HG03571 (cell line): Measurements from ENCODE around the gene FAF1.

Source experiments
- ATAC-seq: cut with Tn5 transposase; IDR thresholded peaks from one replicate; pipeline ENCODE4 v1.9.1; 2021; ENCODE audit not compliant: unreplicated experiment

Gene FAF1

DNA sequence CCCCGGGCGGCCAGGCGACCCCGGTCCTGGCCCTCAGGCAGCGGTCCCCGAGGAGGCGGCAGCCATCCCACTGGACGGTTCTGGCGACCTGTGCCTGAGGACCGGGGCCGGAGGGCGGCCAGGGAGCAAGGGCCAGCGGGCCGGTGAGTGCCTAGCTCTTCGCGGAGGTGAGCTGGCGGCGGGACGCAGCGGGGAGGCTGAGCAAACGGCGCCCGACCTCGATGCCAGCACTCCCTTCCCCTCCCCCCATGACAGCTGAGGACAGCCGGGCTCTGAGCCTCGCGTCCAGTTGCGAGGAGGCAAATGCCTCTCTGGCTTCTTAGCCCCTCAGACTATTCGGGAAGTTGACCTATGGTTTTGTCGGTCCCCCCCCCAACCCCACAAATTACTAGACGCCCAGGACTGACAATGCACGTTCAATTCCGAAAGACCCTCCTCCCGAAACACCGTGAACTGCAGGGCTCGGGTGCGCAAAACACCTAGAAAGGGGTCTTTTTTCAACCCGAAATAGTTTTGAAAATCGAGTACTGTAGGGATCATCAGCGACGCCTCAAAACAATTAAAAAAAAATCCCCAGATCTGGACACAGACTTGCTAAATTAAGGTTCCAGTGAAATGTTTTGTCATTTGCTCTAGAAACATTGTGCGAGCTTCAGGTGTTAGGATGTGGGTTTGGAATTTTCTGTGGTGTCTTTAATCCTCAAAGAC is 18.2 kb upstream of the FAF1 start:
- peak; percentile 45 for ATAC-seq

GRCh38 chr1:50977575-50978143 is 17.6 kb upstream of the FAF1 start:
- ATAC-seq = peak; percentile 39

DNA sequence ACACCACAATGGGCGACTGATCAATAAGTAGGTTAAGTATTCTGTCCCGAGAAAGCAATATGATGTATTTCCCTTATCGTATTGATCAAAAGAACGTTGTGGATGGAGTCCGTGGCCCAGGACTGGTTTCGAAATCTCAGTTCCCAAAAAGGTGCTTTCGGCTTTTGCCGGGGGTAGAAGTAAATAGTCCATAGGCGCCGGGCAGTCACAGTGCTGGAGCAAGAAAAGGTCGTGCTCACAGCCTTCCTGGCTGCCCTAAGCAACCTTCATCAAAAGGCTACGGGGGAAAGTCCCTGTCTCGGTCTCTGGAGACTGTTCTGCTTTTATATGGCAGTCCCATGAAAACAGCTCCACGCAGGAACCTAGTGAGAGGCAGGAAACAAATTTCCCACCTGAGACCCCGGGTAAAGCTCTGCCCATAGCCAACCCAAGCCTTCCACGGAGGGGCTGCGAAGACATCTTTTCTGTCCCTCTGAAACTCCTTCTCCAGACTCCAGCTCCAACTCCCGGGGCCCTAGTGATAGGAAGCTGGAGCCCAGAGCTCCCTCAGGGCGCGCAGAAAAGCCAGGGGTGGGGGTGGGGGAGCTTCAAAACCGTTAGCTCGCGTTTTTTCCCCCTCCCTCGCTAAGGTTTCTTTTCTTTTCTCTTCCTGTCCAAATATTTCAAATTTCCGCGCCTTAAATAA is 17.0 kb upstream of the FAF1 start:
- peak; percentile 64 for ATAC-seq

DNA sequence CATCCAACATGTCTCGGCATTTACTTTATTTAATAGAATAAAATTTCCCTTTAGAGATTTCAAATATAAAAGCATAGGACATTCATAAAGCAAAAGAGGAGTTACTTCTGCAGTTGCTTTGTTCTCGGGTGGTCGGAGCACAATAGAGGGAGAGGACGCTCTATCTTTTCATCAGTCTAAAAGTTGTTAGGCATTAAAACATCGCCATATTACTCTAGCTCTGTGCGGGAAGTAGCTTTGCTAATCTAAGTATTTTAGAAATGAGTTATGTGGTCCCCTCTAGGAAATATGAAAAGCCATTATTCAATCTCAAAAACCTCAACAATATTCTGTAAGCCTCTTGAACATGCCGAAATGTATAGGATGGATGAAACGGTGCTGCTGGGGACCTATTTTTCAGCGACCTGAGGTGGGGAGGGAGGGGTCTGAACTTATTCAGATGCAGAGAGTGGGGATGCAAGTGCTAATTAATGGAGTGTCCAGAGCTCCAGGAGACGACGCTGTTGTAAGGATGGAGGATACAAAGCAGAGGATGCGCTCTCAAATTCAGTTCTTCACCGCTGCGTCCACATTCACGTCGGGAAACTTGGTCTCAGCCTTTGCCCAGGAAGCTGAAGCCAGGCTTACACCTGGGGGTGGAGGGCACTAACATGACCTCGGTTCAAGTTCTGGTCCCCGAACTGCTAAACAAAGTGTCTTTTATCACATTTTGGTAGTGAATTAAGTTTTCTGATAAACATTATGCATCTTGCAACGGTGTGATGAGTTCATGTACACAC is 16.2 kb upstream of the FAF1 start:
- no peak for ATAC-seq

GRCh38 chr1:50975436-50975835 is 15.4 kb upstream of the FAF1 start:
- ATAC-seq = no peak

DNA sequence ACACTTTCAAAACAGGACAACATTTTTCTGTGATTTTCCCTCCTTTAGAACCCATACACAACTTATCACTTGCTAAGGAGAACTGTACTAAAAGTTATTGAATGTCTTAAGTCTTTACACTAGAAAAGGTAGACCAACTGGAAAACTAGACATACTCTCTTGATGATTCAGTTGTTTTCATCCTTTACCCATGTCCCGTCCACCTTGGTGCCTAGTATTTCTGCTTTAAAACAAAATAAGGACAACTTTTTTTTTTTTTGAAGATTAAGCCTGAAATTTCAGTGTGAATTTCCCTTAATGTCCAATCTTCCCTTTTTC is 14.5 kb upstream of the FAF1 start:
- no peak for ATAC-seq

DNA sequence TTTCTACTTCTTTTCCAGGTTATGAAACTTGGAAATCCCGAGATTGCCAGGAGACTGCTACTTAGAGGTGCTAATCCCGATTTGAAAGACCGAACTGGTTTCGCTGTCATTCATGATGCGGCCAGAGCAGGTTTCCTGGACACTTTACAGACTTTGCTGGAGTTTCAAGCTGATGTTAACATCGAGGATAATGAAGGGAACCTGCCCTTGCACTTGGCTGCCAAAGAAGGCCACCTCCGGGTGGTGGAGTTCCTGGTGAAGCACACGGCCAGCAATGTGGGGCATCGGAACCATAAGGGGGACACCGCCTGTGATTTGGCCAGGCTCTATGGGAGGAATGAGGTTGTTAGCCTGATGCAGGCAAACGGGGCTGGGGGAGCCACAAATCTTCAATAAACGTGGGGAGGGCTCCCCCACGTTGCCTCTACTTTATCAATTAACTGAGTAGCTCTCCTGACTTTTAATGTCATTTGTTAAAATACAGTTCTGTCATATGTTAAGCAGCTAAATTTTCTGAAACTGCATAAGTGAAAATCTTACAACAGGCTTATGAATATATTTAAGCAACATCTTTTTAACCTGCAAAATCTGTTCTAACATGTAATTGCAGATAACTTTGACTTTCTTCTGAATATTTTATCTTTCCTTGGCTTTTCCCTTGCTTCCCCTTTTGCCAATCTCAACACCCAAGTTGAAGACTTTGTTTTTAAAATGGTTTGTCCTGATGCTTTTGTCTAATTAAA is 14.0 kb upstream of the FAF1 start:
- no peak for ATAC-seq

DNA sequence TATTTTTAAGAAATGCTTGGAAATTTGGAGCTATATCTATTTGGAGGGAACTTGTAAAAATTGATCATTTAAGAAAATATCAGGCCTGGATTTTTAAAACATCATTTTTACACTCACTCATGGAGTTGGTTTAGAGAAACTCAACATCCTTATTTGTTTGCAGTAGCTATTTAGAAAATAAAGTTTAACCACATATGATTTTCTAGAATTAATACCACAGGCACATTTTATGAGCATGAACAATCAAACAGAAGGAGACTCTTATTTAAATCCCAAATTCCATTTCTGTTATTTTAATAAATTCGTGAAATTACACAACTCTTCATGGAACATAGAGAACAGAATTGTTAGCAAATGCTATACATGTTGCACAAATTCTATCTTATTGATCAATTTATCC is 13.2 kb upstream of the FAF1 start:
- ATAC-seq = no peak

- no peak for ATAC-seq
Measured at GRCh38 chr1:50972766-50973165, 12.7 kb upstream of the FAF1 start.

- ATAC-seq = no peak
Measured at GRCh38 chr1:50971748-50972305, 11.8 kb upstream of the FAF1 start.

GRCh38 chr1:50970931-50971582 is 11.0 kb upstream of the FAF1 start:
- no peak for ATAC-seq

GRCh38 chr1:50970509-50970887 is 10.4 kb upstream of the FAF1 start:
- ATAC-seq = no peak

- ATAC-seq = peak; percentile 21
Measured at GRCh38 chr1:50969611-50970508, 9.8 kb upstream of the FAF1 start, which contains the start of gene CDKN2C. CDKN2C (plus strand) TSS chr1:50970245; CDS start chr1:50970369, 124 bp downstream.

- peak; percentile 14 for ATAC-seq
Measured at GRCh38 chr1:50968821-50969610, 8.9 kb upstream of the FAF1 start.

DNA sequence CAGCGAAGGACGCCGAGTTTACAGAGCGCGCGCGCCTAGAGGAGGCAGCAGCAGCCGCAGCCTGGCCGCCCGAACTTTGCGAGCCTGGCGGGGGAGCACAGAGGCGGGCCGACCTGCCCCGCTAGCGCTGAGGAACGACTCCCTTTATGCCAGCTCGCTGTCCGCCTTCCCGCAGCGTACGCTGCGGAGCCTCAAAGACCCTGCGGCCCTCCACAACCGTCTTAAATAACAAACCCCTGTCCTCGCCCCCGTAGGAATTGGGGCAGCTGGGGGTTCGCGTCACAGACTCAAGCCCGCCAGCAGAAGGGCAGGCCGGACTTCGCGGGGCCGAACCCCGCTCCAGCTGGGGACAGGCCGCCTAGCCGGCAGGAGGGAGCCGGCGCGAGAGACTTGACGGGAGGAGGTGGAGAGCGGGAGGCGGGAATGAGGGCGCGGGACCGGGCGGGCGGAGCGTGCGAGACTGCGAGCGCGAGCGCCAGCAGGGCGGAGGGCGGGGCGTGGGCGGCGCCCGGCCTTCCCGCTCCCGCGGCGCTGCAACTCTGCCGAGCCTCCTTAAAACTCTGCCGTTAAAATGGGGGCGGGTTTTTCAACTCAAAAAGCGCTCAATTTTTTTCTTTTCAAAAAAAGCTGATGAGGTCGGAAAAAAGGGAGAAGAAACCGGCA is 8.2 kb upstream of the FAF1 start:
- peak; percentile 56 for ATAC-seq

GRCh38 chr1:50967416-50968157 is 7.5 kb upstream of the FAF1 start:
- ATAC-seq = no peak

- no peak for ATAC-seq
Measured at GRCh38 chr1:50966991-50967390, 6.9 kb upstream of the FAF1 start.
